PC-3 (cell line): ENCODE measurements around the gene TNS3. TPM values are rescaled to one million over a fixed set of nuclear protein-coding genes. Genes with fewer than 3 reads are reported as not detected.

Experiments used
- ATAC-seq: fragments of 200-7000 bp; cut with Tn5 transposase; 2 replicates; pipeline ENCODE4 v1.9.1; 2020; ENCODE audit warnings: mild to moderate bottlenecking, moderate library complexity
- BruUV-seq: library from RNA; stranded (reverse); fragments of 400-500 nt; replicated peaks from 2 replicates; lab custom pipeline; 2021; lab: Mats Ljungman, UMichigan
- CTCF ChIA-PET: fragments of 300-600 bp; sonication (Branson Sonifier 250); formaldehyde crosslinking; loops from one replicate; lab custom pipeline; 2022; ENCODE audit warnings: antibody characterized with exemption; lab: Charles Lee
- POLR2A ChIA-PET: fragments of 300-600 bp; sonication (Branson Sonifier 250); formaldehyde crosslinking; loops from one replicate; lab custom pipeline; 2022; ENCODE audit warnings: antibody characterized with exemption; ENCODE audit not compliant: unreplicated experiment; lab: Charles Lee
- DNase-seq: peaks from one replicate; pipeline ENCODE4 v3.0.0-alpha.2; 2015
- H2AFZ ChIP-seq: fragments of 300-600 bp; sonication (generic); 2 replicates; pipeline ENCODE4 v1.6.0; 2016; ENCODE audit warnings: antibody characterized with exemption, low read length
- H3F3A ChIP-seq: fragments of 300-600 bp; sonication (generic); one replicate; pipeline ENCODE4 v1.6.0; 2017; ENCODE audit warnings: antibody characterized with exemption, low read length, control low read depth, mild to moderate bottlenecking; ENCODE audit not compliant: unreplicated experiment
- H3K27ac ChIP-seq: fragments of 300-600 bp; sonication (generic); 2 replicates; pipeline ENCODE4 v1.5.1; 2016; ENCODE audit warnings: mild to moderate bottlenecking, low read length
- H3K27me3 ChIP-seq: fragments of 300-600 bp; sonication (generic); 2 replicates; pipeline ENCODE4 v1.6.1; 2016; ENCODE audit warnings: low read length, mixed read lengths
- H3K36me3 ChIP-seq: fragments of 300-600 bp; sonication (generic); 2 replicates; pipeline ENCODE4 v1.6.1; 2016; ENCODE audit warnings: low read depth, mixed run types, low read length, mixed read lengths
- H3K4me1 ChIP-seq: fragments of 300-600 bp; sonication (generic); 2 replicates; pipeline ENCODE4 v1.5.1; 2016; ENCODE audit warnings: low read length; ENCODE audit not compliant: insufficient read depth
- H3K4me2 ChIP-seq: fragments of 300-600 bp; sonication (generic); 2 replicates; pipeline ENCODE4 v1.6.0; 2016; ENCODE audit warnings: low read length
- H3K4me3 ChIP-seq: fragments of 300-600 bp; sonication (generic); 2 replicates; pipeline ENCODE4 v1.5.1; 2016; ENCODE audit warnings: mild to moderate bottlenecking, low read length, mixed read lengths
- H3K79me2 ChIP-seq: fragments of 300-600 bp; sonication (generic); 2 replicates; pipeline ENCODE4 v1.6.1; 2017; ENCODE audit warnings: low read length, mixed read lengths
- H3K9ac ChIP-seq: fragments of 300-600 bp; sonication (generic); 2 replicates; pipeline ENCODE4 v1.6.0; 2016; ENCODE audit warnings: mild to moderate bottlenecking, low read length
- H3K9me2 ChIP-seq: fragments of 300-600 bp; sonication (generic); replicated peaks from 2 replicates; pipeline ENCODE4 v1.6.1; 2016; ENCODE audit warnings: mixed run types, low read length, mixed read lengths
- H3K9me3 ChIP-seq: fragments of 300-600 bp; sonication (generic); 2 replicates; pipeline ENCODE4 v1.6.1; 2016; ENCODE audit warnings: low read length, mixed read lengths
- H4K20me1 ChIP-seq: fragments of 300-600 bp; sonication (generic); 2 replicates; pipeline ENCODE4 v1.6.1; 2016; ENCODE audit warnings: low read length, mixed read lengths
- EZH2 ChIP-seq: fragments of 300-600 bp; sonication (generic); IDR thresholded peaks from one replicate; pipeline ENCODE4 v1.6.1; 2017; ENCODE audit warnings: antibody characterized with exemption, mild to moderate bottlenecking, low read length; ENCODE audit not compliant: unreplicated experiment
- EZH2phosphoT487 ChIP-seq: fragments of 300-600 bp; sonication (generic); IDR thresholded peaks from 2 replicates; pipeline ENCODE4 v1.6.1; 2018; ENCODE audit warnings: mild to moderate bottlenecking, antibody characterized with exemption, low read length, borderline replicate concordance
- intact Hi-C: fragments of 100-400 bp; cut with micrococcal nuclease; formaldehyde crosslinking; loops from 2 replicates; pipeline ENCODE4 v1.9.0; 2023
- total RNA-seq: library from RNA; depleted of rRNA; stranded (reverse); fragments of >200 nt; gene quantifications from 2 replicates; pipeline ENCODE4 v1.2.3, GENCODE V29; 2014
- TF ChIP-seq, protein P1 (sequence below): fragments of 300-600 bp; sonication (generic); conservative IDR thresholded peaks from 2 replicates; pipeline ENCODE4 v1.5.1; 2017; ENCODE audit warnings: antibody characterized with exemption, low read depth, mild to moderate bottlenecking, low read length

The TNS3 gene
- total RNA-seq, 1 experiment from 2014 or later = 72.3 TPM

DNA sequence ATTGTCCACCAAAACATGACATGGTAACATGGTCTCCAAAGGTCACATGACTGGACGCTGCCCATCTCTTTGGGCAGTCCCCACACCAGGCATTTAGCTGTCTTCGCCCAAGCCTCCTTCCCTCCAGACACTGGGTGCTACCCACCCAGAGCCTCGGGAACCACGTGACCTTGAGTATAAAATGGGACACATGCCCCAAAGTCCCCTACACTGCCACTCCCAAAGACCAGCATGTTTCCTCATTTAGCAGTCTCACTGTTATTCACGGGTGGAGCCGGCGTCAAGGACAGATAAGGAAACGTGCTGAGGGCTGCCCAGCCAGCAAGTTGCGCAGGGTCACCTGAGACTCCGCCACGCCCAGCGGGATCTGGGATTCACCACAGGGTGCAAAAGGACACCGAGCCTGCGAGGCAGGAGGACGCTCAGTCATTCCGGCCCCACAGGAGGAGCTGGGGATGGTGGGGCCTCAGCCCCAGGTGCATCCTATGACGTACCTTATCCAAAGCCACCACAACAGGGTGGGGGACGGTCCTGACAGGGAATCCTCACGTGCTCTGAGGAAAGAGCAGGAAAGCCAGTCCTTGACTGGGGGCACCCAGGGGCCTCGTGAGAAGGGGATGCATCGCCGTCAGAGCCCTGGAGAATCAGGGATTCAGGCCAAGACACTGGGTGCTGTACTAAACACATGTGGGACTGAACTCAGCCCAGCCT is 226.9 kb downstream of the TNS3 start:
- H3K36me3 ChIP-seq = peaks cover 2% of the 10 kb centered on the region; the same call in 1 of the 2 replicates
- TF ChIP-seq EZH2phosphoT487 = no peak
- TF ChIP-seq, protein P1, sequence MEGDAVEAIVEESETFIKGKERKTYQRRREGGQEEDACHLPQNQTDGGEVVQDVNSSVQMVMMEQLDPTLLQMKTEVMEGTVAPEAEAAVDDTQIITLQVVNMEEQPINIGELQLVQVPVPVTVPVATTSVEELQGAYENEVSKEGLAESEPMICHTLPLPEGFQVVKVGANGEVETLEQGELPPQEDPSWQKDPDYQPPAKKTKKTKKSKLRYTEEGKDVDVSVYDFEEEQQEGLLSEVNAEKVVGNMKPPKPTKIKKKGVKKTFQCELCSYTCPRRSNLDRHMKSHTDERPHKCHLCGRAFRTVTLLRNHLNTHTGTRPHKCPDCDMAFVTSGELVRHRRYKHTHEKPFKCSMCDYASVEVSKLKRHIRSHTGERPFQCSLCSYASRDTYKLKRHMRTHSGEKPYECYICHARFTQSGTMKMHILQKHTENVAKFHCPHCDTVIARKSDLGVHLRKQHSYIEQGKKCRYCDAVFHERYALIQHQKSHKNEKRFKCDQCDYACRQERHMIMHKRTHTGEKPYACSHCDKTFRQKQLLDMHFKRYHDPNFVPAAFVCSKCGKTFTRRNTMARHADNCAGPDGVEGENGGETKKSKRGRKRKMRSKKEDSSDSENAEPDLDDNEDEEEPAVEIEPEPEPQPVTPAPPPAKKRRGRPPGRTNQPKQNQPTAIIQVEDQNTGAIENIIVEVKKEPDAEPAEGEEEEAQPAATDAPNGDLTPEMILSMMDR = no peak
- TF ChIP-seq EZH2 = no peak
- H3K9me2 ChIP-seq = no peaks in the 10 kb centered on the region
- H3K27ac ChIP-seq = no peak overlapping the region
- no peaks in the 10 kb centered on the region for H3K9me3 ChIP-seq
- intact Hi-C loops = no loop called here
- H3K79me2 ChIP-seq = peaks cover 46% of the 10 kb centered on the region
- no peak overlapping the region for H3K4me2 ChIP-seq
- no TSS peak for BruUV-seq
- ATAC-seq = no peak
- DNase-seq = no peak
- H3K27me3 ChIP-seq = no peaks in the 10 kb centered on the region
- no peaks in the 10 kb centered on the region for H3F3A ChIP-seq
- no peak overlapping the region for H3K4me3 ChIP-seq
- H4K20me1 ChIP-seq = peaks cover 15% of the 10 kb centered on the region; the same call in 1 of the 2 replicates
- POLR2A ChIA-PET = no interaction called here
- no peak overlapping the region for H3K9ac ChIP-seq
- no peaks in the 10 kb centered on the region for H3K4me1 ChIP-seq
- no peak overlapping the region for H2AFZ ChIP-seq
- CTCF ChIA-PET = interaction anchor here (0.9 kb wide), 1 partner anchor 88 kb away, joined by 4 read pairs; no protein-coding TSS in a partner anchor

DNA sequence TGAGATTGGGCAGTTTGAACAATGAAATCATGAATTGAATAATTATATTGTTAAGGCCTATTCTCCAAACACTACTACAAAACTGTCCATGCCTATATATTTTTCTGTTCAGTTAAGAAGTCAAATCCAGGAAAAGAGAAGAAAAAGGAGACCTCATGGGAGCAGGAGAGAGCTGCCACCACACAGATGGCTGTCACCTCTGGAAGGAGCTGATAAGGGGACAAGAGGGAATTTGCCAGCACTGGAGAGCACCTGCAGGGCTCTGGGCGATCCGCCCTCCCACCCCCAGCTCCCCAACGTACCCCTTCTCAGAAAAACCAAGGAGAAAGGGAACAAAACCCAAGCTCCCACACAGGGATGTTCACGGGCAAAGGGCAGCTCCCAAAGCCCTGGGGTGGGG is 227.8 kb downstream of the TNS3 start:
- no peak for DNase-seq
- Histone ChIP-seq H3K79me2 (peaks cover 37% of the 10 kb centered on the region), H3K4me1 (no peaks in the 10 kb centered on the region), H3K9ac (no peak overlapping the region), H3K9me3 (no peaks in the 10 kb centered on the region), H3K9me2 (no peaks in the 10 kb centered on the region), H4K20me1 (peaks cover 16% of the 10 kb centered on the region; the same call in 1 of the 2 replicates), H3K4me3 (no peak overlapping the region), H3K4me2 (no peak overlapping the region), H3F3A (no peaks in the 10 kb centered on the region), H3K36me3 (no peaks in the 10 kb centered on the region; the same call in 1 of the 2 replicates), H2AFZ (no peak overlapping the region), H3K27ac (no peak overlapping the region), H3K27me3 (no peaks in the 10 kb centered on the region)
- BruUV-seq = no TSS peak
- ATAC-seq = no peak
- intact Hi-C loops = no loop called here
- TF ChIP-seq, protein P1 = no peak
- TF ChIP-seq EZH2phosphoT487 (no peak), EZH2 (no peak)
- CTCF ChIA-PET = interaction anchor here (0.9 kb wide), 1 partner anchor 88 kb away, joined by 4 read pairs; no protein-coding TSS in a partner anchor
- POLR2A ChIA-PET = no interaction called here
